ENCODE measurements around the gene MICAL1. TPM values are rescaled to one million over a fixed set of nuclear protein-coding genes. Genes with fewer than 3 reads are reported as not detected.

Gene MICAL1
- 10.9 and 25.8 TPM in 2 replicates for total RNA-seq

GRCh38 chr6:109455437-109456110 is at the start of gene MICAL1:
Gene MICAL1, minus strand, starts transcription at chr6:109455772. Its CDS starts 1,576 bp downstream, at chr6:109454196.

GRCh38 chr6:109482905-109483734 is 27.5 kb upstream of the MICAL1 start, which contains the start of gene ZBTB24:
Gene ZBTB24, minus strand, starts transcription at chr6:109483219. Its CDS starts 1,193 bp downstream, at chr6:109482026.

GRCh38 chr6:109440331-109441068 is 15.1 kb downstream of the MICAL1 start, which contains the start of the genes PPIL6 and SMPD2:
Gene PPIL6, minus strand, starts transcription at chr6:109440628. Its CDS starts 38 bp downstream, at chr6:109440590.
Gene SMPD2, plus strand, starts transcription at chr6:109440724. Its CDS starts 398 bp downstream, at chr6:109441122.

Other genes starting within 250 kb of the MICAL1 start
- gene CD164, start 73.3 kb downstream of the MICAL1 start, total RNA-seq = 127 and 160 TPM in 2 replicates
- 3.4 and 6.0 TPM in 2 replicates for gene PPIL6, start 15.1 kb downstream of the MICAL1 start, total RNA-seq
- gene SMPD2, start 15.0 kb downstream of the MICAL1 start, total RNA-seq = 17.8 and 20.5 TPM in 2 replicates
- 5.8 and 7.7 TPM in 2 replicates for gene ZBTB24, start 27.4 kb upstream of the MICAL1 start, total RNA-seq
- 2.2 and 3.2 TPM in 2 replicates for gene AK9, start 235.4 kb upstream of the MICAL1 start, total RNA-seq
- gene FIG4, start 235.5 kb upstream of the MICAL1 start, total RNA-seq = 13.4 and 15.9 TPM in 2 replicates